Left ventricle myocardium inferior (tissue), 1 donor: ENCODE results near the gene CLASRP. TPM values are rescaled to one million over a fixed set of nuclear protein-coding genes. Genes with fewer than 3 reads are reported as not detected.
A peak's percentile ranks its signal among the peaks of the same experiment; 100 is the strongest.

Experiments used
- DNase-seq: peaks from one replicate; pipeline ENCODE4 v3.0.0-alpha.2; 2020
- H3K27ac ChIP-seq: fragments of 200-600 bp; replicated peaks from 2 replicates; pipeline ENCODE4 v1.8.0; 2021
- H3K27me3 ChIP-seq: fragments of 200-600 bp; 2 replicates; pipeline ENCODE4 v1.8.0; 2021; ENCODE audit warnings: low read depth
- H3K36me3 ChIP-seq: fragments of 200-600 bp; 2 replicates; pipeline ENCODE4 v1.8.0; 2021
- H3K4me1 ChIP-seq: fragments of 200-600 bp; 2 replicates; pipeline ENCODE4 v1.8.0; 2021
- H3K4me3 ChIP-seq: fragments of 200-600 bp; 2 replicates; pipeline ENCODE4 v1.8.0; 2021; ENCODE audit warnings: mild to moderate bottlenecking, moderate library complexity
- H3K9me3 ChIP-seq: fragments of 200-600 bp; replicated peaks from 2 replicates; pipeline ENCODE4 v1.8.0; 2021
- CTCF ChIP-seq: fragments of 200-600 bp; IDR thresholded peaks from 2 replicates; pipeline ENCODE4 v1.8.0; 2021; ENCODE audit warnings: antibody characterized with exemption, mild to moderate bottlenecking, borderline replicate concordance
- intact Hi-C: fragments of 100-400 bp; cut with micrococcal nuclease; formaldehyde crosslinking; loops from one replicate; pipeline ENCODE4 v1.11.0; 2022
- total RNA-seq: library from RNA; stranded (reverse); fragmentation: NEBNext Ultra II Directional; extraction: Animal tissue kit (Norgen Biotek cat#: 25700); gene quantifications from one replicate; pipeline ENCODE4 v1.2.1, GENCODE V29; 2021
- donor health status: DM: no; HTN: yes; CAD: no; lungs with severe emphysema.

CLASRP gene
- total RNA-seq, 1 donor from 2014 or later, result 31.3 TPM

DNA sequence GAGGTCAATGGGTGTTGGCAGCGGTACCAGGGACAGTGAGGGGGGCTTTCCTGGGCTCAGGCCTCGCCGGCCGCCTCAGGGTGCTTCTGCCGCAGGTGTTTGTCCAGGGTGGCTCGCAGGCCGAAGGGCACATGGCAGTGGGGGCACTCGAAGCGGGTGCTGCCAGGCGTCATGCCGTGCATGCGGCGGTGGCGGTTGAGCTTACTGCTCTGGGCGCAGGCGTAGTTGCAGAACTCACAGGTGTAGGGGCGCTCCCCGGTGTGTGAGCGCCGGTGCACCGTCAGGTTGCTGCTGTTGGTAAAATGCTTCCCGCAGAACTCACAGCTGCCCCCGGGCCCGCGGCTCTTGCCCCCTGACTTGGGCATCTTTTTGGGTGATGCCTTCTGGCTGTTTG is 32.7 kb downstream of the CLASRP start:
- TF ChIP-seq CTCF, result no peak
- intact Hi-C loops, result no loop called here
- peaks cover 19% of the 10 kb centered on the region for H3K4me1 ChIP-seq
- no peaks in the 10 kb centered on the region for H3K27me3 ChIP-seq
- DNase-seq, result no peak
- H3K36me3 ChIP-seq, result peaks cover 52% of the 10 kb centered on the region
- H3K27ac ChIP-seq, result no peak overlapping the region
- H3K4me3 ChIP-seq, result no peak overlapping the region
- no peaks in the 10 kb centered on the region for H3K9me3 ChIP-seq

DNA sequence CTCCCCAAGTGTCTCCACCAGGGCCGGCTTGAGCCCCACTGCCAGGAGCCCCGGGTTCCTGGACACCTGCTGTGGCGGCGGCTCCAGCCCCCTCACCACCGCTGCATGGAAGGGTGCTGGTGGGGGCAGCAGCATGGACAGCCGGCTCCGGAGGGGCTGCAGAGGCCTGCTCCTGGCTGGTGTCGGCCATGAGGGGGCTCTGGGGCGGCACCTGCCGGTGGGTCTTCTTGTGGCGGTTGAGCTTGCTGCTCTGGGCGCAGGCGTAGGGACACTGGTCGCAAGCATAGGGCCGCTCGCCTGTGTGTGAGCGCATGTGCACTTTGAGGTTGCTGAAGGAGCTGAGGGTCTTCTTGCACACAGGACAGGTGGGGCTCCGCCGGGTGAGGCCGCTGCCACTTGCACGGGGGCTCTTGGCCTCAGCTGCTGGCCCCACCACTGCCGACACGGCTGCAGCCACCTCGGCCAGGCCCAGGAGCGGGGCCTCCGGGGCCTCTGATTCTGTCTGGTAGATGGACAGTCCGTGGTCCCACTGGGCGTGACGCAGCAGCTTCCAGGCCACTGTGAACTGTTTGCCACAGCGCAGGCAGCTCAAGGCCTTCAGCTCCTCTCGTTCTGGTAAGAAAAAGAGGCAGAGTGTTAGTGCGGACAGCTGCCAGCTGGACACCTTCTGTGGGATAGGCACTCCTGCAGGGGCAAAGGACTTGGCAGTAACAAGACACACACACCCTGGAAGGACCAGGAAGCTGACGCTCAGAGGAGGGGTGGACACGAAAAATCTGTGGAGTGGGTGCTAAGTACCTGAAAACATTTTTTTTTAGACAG is 33.3 kb downstream of the CLASRP start:
- Histone ChIP-seq H3K27ac (no peak overlapping the region), H3K4me3 (no peak overlapping the region), H3K9me3 (no peaks in the 10 kb centered on the region), H3K36me3 (peaks cover 46% of the 10 kb centered on the region), H3K4me1 (peaks cover 23% of the 10 kb centered on the region), H3K27me3 (no peaks in the 10 kb centered on the region)
- intact Hi-C loops, result no loop called here
- TF ChIP-seq CTCF, result no peak
- no peak for DNase-seq

DNA sequence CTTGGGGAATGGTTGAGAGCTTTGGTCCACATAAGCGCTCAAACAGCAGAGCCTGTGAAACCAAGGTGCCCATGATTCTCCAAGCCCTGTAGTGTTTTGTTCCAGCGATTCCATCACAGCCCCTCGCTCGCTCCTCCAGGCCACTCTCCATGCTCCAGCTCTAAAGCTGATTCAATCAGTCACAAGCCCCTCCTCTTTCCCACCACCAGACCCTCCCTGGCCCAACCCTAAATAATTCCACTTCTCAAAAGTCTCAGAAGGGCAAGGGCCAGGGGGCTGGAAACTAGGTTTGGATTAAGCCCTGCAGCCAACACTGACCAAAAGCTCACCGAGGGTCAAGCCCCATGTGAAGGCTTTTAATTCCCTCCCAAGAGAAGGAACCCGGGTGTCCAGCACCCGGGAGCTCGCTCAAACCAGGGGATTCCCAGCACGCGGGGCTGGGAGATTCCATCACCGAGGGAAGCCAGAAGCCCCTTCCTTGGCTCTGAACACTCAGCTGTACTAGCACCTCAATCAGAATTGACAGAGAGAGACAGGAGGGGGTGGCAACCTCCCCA is 36.0 kb downstream of the CLASRP start:
- H3K4me3 ChIP-seq, result peak overlapping the region; percentile 66
- peaks cover 38% of the 10 kb centered on the region for H3K4me1 ChIP-seq
- H3K27ac ChIP-seq, result peak overlapping the region; percentile 51
- H3K36me3 ChIP-seq, result peaks cover 19% of the 10 kb centered on the region
- H3K27me3 ChIP-seq, result no peaks in the 10 kb centered on the region
- no peak for DNase-seq
- intact Hi-C loops, result no loop called here
- no peak for TF ChIP-seq CTCF
- no peaks in the 10 kb centered on the region for H3K9me3 ChIP-seq

- TF ChIP-seq CTCF, result no peak
- intact Hi-C loops, result no loop called here
- Histone ChIP-seq H3K27ac (peak overlapping the region; percentile 51), H3K4me1 (peaks cover 44% of the 10 kb centered on the region), H3K27me3 (no peaks in the 10 kb centered on the region), H3K9me3 (no peaks in the 10 kb centered on the region), H3K36me3 (peaks cover 13% of the 10 kb centered on the region), H3K4me3 (peak overlapping the region; percentile 66)
- DNase-seq, result peak; percentile 67
These were observed 36.6 kb downstream of the CLASRP start for GRCh38 chr19:45075301-45076028.

DNA sequence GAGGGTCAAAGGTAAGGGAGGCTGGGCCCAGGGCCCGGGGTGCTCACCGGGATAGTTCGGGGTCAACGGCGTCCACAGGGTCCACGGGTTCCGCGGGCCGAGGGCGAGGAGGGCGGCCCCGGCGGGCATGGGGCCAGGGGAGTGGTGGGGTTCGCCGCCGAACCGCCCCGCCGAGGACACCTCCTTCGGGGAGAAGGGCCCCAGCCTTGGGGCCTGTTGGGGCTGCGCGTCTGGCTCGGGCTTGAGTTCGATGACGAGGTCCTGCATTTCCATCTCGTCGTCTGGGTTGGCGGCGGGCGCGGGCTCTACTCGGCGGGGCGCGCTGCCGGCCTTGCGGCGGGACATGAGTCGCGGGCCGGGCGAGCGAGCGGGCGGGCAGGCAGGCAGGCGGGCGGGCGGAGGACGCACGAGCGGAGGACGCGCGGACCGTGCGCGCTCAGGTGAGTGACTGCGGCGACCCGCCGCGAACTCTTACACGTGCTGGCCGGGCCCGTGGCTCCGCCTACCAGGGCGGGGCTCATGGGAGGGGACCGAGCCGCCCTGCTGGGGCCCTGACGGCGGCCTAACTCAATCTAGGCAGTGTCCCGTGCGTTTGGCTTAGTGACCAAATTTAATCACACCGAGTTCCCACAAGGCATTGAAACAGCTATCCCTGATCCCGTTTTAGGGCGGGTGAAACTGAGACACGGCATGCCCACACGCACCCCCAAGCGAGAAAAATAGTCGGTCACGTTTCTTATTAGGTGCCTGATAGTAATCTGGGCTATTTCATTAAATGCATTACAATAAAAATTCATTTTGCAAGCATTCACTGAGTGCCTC is 37.4 kb downstream of the CLASRP start, which contains the start of gene ZNF296:
ZNF296 (minus strand) TSS at position 450 of the 822 bp plus-strand sequence; CDS start at position 345, 105 bp downstream.
- intact Hi-C loops, result no loop called here
- H3K4me3 ChIP-seq, result peak within 1 kb of the TSS; percentile 66
- peak; percentile 71 for DNase-seq
- H3K27me3 ChIP-seq, result no peaks in the 10 kb centered on the region
- TF ChIP-seq CTCF, result no peak
- H3K9me3 ChIP-seq, result no peaks in the 10 kb centered on the region
- H3K4me1 ChIP-seq, result peaks cover 50% of the 10 kb centered on the region
- peaks cover 5% of the 10 kb centered on the region for H3K36me3 ChIP-seq
- H3K27ac ChIP-seq, result peak within 1 kb of the TSS; percentile 51
